Peyer's patch (tissue), 4 donors: Measurements from ENCODE around the gene CWH43. TPM values are rescaled to one million over a fixed set of nuclear protein-coding genes. Genes with fewer than 3 reads are reported as not detected.

Source experiments
- DNase-seq, 3 donors: peaks; one replicate each; pipeline ENCODE4 v3.0.0-alpha.2; 2017 to 2019
- H3K27ac ChIP-seq, 4 donors: fragments of 200-600 bp; sonication (generic); one replicate each; pipeline ENCODE4 v1.5.1; 2016 to 2019
- H3K27me3 ChIP-seq, 2 donors: fragments of 200-600 bp; sonication (generic); one replicate each; pipeline ENCODE4 v1.5.1; 2019
- H3K36me3 ChIP-seq, 3 donors: fragments of 200-600 bp; sonication (generic); one replicate each; pipeline ENCODE4 v1.5.1; 2016 to 2019
- H3K4me1 ChIP-seq, 4 donors: fragments of 200-600 bp; sonication (generic); one replicate each; pipeline ENCODE4 v1.5.1; 2016 to 2019
- H3K4me3 ChIP-seq, 4 donors: fragments of 200-600 bp; sonication (generic); 1 replicate in 3 of 4; 2 replicates in 1 of 4; pipeline ENCODE4 v1.5.1; 2016 to 2019; ENCODE audit warnings: mild to moderate bottlenecking in 1 of 4
- H3K9me3 ChIP-seq, 4 donors: fragments of 200-600 bp; sonication (generic); one replicate each; pipeline ENCODE4 v1.5.1; 2016 to 2019; ENCODE audit warnings: mild to moderate bottlenecking in 1 of 4
- CTCF ChIP-seq, 6 experiments: fragments of 450-650 bp in 4 of 6; fragments of 200-600 bp in 2 of 6; sonication (generic) in 1 of 6; IDR thresholded peaks; one replicate each; pipeline ENCODE4 v1.5.1; 2017 to 2019; ENCODE audit warnings: antibody characterized with exemption in 6 of 6, mild to moderate bottlenecking in 3 of 6, moderate library complexity in 1 of 6
- POLR2A ChIP-seq, 2 donors: fragments of 450-650 bp; IDR thresholded peaks; one replicate each; pipeline ENCODE4 v1.5.1; 2017; ENCODE audit warnings: antibody characterized with exemption in 2 of 2, mild to moderate bottlenecking in 2 of 2, moderate library complexity in 2 of 2
- total RNA-seq, 4 donors: library from RNA; depleted of rRNA; stranded (reverse); fragments of >200 nt; gene quantifications; one replicate each; pipeline ENCODE4 v1.1.0, GENCODE V29; 2016

The CWH43 gene
- total RNA-seq, 4 donors from 2014 or later: 0.70 TPM; not detected in 3

DNA sequence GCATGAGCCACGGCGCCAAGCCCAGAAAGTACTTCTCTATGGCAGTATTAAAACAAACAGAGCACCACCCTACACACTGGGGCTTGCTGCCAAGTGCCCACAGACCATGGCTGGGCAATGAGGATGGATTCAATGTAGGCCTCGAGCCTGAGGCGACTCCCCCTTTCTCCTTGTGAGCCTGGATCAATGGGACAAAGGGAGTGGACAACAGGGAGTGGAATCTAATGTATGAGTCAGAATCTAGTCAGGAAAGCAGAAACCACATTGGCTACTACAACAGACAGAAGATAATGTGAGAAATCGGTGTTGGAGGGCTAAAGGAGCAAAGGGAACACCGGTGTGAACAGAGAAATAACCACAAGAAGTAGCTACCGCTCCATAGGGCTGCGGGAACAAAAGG is 41.8 kb upstream of the CWH43 start:
- peak in 1 of 3 donors; percentile 59 for DNase-seq
- Histone ChIP-seq H3K4me1 (peaks cover 0 to 7% (median 0%) of the 10 kb centered on the region in 4 donors), H3K4me3 (no peak overlapping the region), H3K27ac (no peak overlapping the region), H3K9me3 (no peaks in the 10 kb centered on the region), H3K27me3 (no peaks in the 10 kb centered on the region), H3K36me3 (no peaks in the 10 kb centered on the region)
- TF ChIP-seq CTCF (IDR thresholded peaks at IDR 0.05) (no peak), POLR2A (IDR thresholded peaks at IDR 0.05) (no peak)

- Histone ChIP-seq H3K27ac (no peak overlapping the region), H3K4me3 (no peak overlapping the region), H3K36me3 (no peaks in the 10 kb centered on the region), H3K9me3 (no peaks in the 10 kb centered on the region), H3K27me3 (no peaks in the 10 kb centered on the region), H3K4me1 (peaks cover 0 to 7% (median 0%) of the 10 kb centered on the region in 4 donors)
- DNase-seq: peak in 1 of 3 donors; percentile 22
- no peak for TF ChIP-seq POLR2A (IDR thresholded peaks at IDR 0.05)
- TF ChIP-seq CTCF (IDR thresholded peaks at IDR 0.05): peak in 3 of 6 experiments; percentile 2 to 28 (median 15)
Measured at GRCh38 chr4:48944756-48945241, 41.3 kb upstream of the CWH43 start.

DNA sequence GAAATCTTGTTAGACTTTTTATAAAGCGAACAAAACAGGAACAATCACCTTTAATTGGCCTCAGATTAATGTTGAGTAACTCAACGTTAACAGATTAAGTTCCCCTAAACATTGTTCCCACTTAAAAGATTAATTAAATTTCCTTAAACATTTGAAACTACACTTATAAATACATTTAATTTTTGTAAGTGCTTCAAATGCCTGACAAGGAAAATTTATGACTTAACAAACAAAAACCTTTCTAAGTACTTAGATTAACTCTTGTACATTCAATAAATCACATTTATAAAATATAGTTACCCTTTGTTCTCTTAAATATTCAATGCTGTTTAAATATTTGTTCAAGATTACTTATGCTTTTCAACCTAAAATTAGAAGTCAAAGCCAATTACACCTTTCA is 40.1 kb upstream of the CWH43 start:
- H3K4me1 ChIP-seq: peaks cover 0 to 7% (median 0%) of the 10 kb centered on the region in 4 donors
- no peak overlapping the region for H3K27ac ChIP-seq
- H3K4me3 ChIP-seq: no peak overlapping the region
- TF ChIP-seq CTCF (IDR thresholded peaks at IDR 0.05) (no peak), POLR2A (IDR thresholded peaks at IDR 0.05) (no peak)
- DNase-seq: no peak
- H3K27me3 ChIP-seq: no peaks in the 10 kb centered on the region
- H3K36me3 ChIP-seq: no peaks in the 10 kb centered on the region
- H3K9me3 ChIP-seq: no peaks in the 10 kb centered on the region

DNA sequence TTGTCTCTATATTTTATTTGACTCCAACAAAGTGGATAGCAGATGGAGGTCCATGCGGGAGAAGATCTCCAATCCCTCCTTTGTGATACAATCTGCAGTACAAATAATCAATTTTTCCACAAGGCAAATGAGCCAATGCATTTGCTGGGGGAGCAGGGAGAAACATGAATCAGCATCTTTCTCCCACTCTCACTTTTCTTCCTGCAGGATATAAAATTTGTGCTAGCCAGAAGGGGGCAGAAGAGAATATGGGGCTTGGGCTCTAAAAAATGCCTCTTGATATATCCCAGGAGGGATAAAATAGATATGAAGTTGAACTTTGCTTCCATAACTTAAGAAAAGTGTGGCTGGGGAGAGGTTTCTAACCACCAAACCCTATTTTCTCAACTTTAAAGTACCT is 38.3 kb upstream of the CWH43 start:
- Histone ChIP-seq H3K9me3 (no peaks in the 10 kb centered on the region), H3K36me3 (no peaks in the 10 kb centered on the region), H3K27ac (no peak overlapping the region), H3K4me3 (no peak overlapping the region), H3K27me3 (no peaks in the 10 kb centered on the region), H3K4me1 (peaks cover 0 to 7% (median 0%) of the 10 kb centered on the region in 4 donors)
- DNase-seq: no peak
- no peak for TF ChIP-seq CTCF (IDR thresholded peaks at IDR 0.05)
- TF ChIP-seq POLR2A (IDR thresholded peaks at IDR 0.05): no peak

DNA sequence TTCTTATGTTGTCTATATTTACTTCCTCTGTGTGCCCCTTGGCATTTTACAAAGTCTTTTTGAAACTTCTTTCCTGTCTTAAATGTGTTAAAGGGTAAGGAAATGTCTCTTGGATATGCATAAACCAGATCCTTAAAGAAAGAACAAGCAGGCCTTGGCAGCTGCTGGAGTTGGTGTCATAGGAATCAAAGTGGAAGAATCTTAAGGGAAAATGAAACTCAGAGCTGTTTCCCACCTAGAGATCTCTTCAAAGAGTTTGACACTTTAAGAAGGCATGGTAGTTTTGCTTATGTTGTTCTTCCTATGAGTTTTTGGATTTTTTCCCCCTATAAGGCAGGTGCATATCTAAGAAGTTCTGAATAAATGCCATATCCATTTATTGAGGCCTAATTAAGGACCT is 37.0 kb upstream of the CWH43 start:
- Histone ChIP-seq H3K4me3 (no peak overlapping the region), H3K4me1 (peaks cover 0 to 7% (median 0%) of the 10 kb centered on the region in 4 donors), H3K36me3 (no peaks in the 10 kb centered on the region), H3K27ac (peak overlapping the region in 1 of 4 donors; percentile 30), H3K9me3 (no peaks in the 10 kb centered on the region), H3K27me3 (no peaks in the 10 kb centered on the region)
- TF ChIP-seq POLR2A (IDR thresholded peaks at IDR 0.05) (no peak), CTCF (IDR thresholded peaks at IDR 0.05) (no peak)
- no peak for DNase-seq
